Measurements from ENCODE around the gene HCFC1R1. TPM values are rescaled to one million over a fixed set of nuclear protein-coding genes. Genes with fewer than 3 reads are reported as not detected.

HCFC1R1 gene
- total RNA-seq, 1 donor from 2014 or later: 1.6 TPM

DNA sequence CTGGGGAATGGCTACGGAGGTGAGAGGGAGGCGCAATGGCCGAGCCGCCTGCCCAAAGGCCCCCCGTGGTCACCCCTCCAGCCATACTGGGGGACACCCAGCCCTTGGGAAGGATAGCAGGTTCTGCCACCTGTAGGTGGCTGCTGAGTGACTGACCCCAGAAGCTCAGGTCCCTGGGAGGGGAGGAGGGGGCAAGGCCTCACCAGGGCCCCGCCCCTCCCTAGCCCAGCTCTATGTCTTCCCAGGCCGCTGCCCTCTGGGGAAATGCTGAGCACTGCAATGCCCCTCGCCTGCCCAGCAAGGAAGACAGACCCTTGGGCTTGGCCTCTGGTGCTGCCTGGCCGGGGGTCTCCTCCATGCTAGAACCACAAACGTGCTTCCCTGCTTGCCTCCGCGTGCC, 22.4 kb downstream of the HCFC1R1 start:
- H3K36me3 ChIP-seq: no peaks in the 10 kb centered on the region
- H3K4me1 Mint-ChIP-seq: peaks cover 4% of the 10 kb centered on the region
- H3K4me2 ChIP-seq: no peak overlapping the region
- no peak overlapping the region for H3K9ac ChIP-seq
- H2AFZ ChIP-seq (replicated peaks): no peak overlapping the region
- H3K4me3 Mint-ChIP-seq: no peak overlapping the region
- no peak overlapping the region for H3K27ac ChIP-seq
- no peaks in the 10 kb centered on the region for H3K4me1 ChIP-seq
- H3K27ac Mint-ChIP-seq: no peak overlapping the region
- no peaks in the 10 kb centered on the region for H3K36me3 Mint-ChIP-seq
- no peaks in the 10 kb centered on the region for H3K9me3 ChIP-seq (ENCODE audit: low read depth)
- peak; percentile 54 for DNase-seq (ENCODE audit: low spot score)
- H3K27me3 Mint-ChIP-seq (ENCODE audit: insufficient read depth, low read depth): peaks cover 18% of the 10 kb centered on the region
- no peak overlapping the region for H3K4me3 ChIP-seq
- peaks cover 11% of the 10 kb centered on the region for H4K20me1 ChIP-seq (ENCODE audit: low read depth)
- H3K79me2 ChIP-seq (ENCODE audit: low read depth): no peaks in the 10 kb centered on the region
- H3K27me3 ChIP-seq: peaks cover 18% of the 10 kb centered on the region
- peaks cover 2% of the 10 kb centered on the region for H3K9me3 Mint-ChIP-seq
- TF ChIP-seq, protein P1, sequence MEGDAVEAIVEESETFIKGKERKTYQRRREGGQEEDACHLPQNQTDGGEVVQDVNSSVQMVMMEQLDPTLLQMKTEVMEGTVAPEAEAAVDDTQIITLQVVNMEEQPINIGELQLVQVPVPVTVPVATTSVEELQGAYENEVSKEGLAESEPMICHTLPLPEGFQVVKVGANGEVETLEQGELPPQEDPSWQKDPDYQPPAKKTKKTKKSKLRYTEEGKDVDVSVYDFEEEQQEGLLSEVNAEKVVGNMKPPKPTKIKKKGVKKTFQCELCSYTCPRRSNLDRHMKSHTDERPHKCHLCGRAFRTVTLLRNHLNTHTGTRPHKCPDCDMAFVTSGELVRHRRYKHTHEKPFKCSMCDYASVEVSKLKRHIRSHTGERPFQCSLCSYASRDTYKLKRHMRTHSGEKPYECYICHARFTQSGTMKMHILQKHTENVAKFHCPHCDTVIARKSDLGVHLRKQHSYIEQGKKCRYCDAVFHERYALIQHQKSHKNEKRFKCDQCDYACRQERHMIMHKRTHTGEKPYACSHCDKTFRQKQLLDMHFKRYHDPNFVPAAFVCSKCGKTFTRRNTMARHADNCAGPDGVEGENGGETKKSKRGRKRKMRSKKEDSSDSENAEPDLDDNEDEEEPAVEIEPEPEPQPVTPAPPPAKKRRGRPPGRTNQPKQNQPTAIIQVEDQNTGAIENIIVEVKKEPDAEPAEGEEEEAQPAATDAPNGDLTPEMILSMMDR (IDR thresholded peaks at IDR 0.05): no peak
- TF ChIP-seq EZH2 (IDR thresholded peaks at IDR 0.05): no peak
- TF ChIP-seq EZH2phosphoT487 (IDR thresholded peaks at IDR 0.05): no peak
- peaks cover 15% of the 10 kb centered on the region for H3F3A ChIP-seq (ENCODE audit: low read depth)

DNA sequence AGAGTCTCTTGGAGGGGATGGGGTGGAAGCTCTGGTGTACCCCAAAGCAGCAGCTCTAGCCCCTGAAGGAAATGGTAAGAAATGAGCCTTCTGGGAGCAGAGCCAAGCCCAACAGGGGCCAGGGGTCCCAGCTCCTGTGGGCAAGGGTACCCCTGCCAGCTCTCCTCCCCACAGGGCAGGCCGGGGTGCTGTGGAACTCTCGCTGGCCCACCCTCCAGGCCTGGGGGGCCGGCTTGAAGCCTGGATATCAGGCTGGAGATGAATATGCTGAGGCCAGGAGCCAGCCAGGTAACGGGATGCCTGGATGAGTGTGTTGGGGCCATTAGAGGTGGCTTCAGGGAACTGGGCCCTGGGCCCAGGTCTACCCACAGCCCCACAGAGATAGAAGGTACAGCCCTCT, 23.2 kb downstream of the HCFC1R1 start:
- Mint-ChIP-seq H3K36me3 (no peaks in the 10 kb centered on the region), H3K4me3 (no peak overlapping the region), H3K27ac (no peak overlapping the region), H3K9me3 (peaks cover 2% of the 10 kb centered on the region), H3K4me1 (peaks cover 4% of the 10 kb centered on the region), H3K27me3 (ENCODE audit: insufficient read depth, low read depth) (peaks cover 11% of the 10 kb centered on the region)
- peaks cover 8% of the 10 kb centered on the region for H4K20me1 ChIP-seq (ENCODE audit: low read depth)
- H3K36me3 ChIP-seq: no peaks in the 10 kb centered on the region
- H3F3A ChIP-seq (ENCODE audit: low read depth): peaks cover 9% of the 10 kb centered on the region
- H3K27me3 ChIP-seq: peaks cover 10% of the 10 kb centered on the region
- no peak for DNase-seq (ENCODE audit: low spot score)
- no peak for TF ChIP-seq EZH2 (IDR thresholded peaks at IDR 0.05)
- TF ChIP-seq, protein P1 (IDR thresholded peaks at IDR 0.05): no peak
- TF ChIP-seq EZH2phosphoT487 (IDR thresholded peaks at IDR 0.05): no peak
- no peaks in the 10 kb centered on the region for H3K4me1 ChIP-seq
- H3K9me3 ChIP-seq (ENCODE audit: low read depth): no peaks in the 10 kb centered on the region
- H2AFZ ChIP-seq (replicated peaks): no peak overlapping the region
- no peak overlapping the region for H3K27ac ChIP-seq
- H3K4me2 ChIP-seq: no peak overlapping the region
- no peaks in the 10 kb centered on the region for H3K79me2 ChIP-seq (ENCODE audit: low read depth)
- no peak overlapping the region for H3K4me3 ChIP-seq
- H3K9ac ChIP-seq: no peak overlapping the region

DNA sequence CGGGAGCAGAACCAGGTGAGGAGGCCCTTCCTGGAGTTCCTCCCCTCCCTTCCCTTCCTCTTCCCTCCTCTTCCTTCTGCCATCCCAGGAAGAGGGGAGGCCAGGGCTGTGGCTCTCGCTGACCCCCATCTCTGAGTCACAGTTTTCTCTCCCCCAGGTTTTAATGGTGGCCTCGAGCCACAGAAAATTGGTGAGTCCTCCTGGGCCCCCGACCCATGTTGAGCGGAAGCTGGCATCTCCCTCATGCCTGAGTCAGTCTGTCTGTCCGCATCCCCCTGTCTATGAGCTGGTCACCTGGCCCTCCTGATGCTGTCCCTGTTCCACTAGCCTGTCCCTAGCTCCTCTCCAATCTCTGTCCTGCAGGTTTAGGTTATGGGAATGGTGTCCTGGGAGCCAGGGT, 23.8 kb downstream of the HCFC1R1 start:
- peaks cover 4% of the 10 kb centered on the region for H3K27me3 ChIP-seq
- Mint-ChIP-seq H3K27me3 (ENCODE audit: insufficient read depth, low read depth) (peaks cover 8% of the 10 kb centered on the region), H3K9me3 (peaks cover 2% of the 10 kb centered on the region), H3K4me1 (peaks cover 2% of the 10 kb centered on the region), H3K4me3 (peak overlapping the region; percentile 13), H3K27ac (no peak overlapping the region), H3K36me3 (no peaks in the 10 kb centered on the region)
- no peaks in the 10 kb centered on the region for H3K36me3 ChIP-seq
- H3K27ac ChIP-seq: no peak overlapping the region
- no peaks in the 10 kb centered on the region for H3K79me2 ChIP-seq (ENCODE audit: low read depth)
- TF ChIP-seq, protein P1 (IDR thresholded peaks at IDR 0.05): no peak
- H3K9ac ChIP-seq: no peak overlapping the region
- H4K20me1 ChIP-seq (ENCODE audit: low read depth): peaks cover 3% of the 10 kb centered on the region
- DNase-seq (ENCODE audit: low spot score): no peak
- H3K9me3 ChIP-seq (ENCODE audit: low read depth): no peaks in the 10 kb centered on the region
- no peaks in the 10 kb centered on the region for H3K4me1 ChIP-seq
- no peak overlapping the region for H3K4me3 ChIP-seq
- no peak overlapping the region for H3K4me2 ChIP-seq
- H3F3A ChIP-seq (ENCODE audit: low read depth): peaks cover 3% of the 10 kb centered on the region
- H2AFZ ChIP-seq (replicated peaks): no peak overlapping the region
